Fibroblast of the aortic adventitia (primary cell): ENCODE measurements around the gene ROR1. TPM values are rescaled to one million over a fixed set of nuclear protein-coding genes. Genes with fewer than 3 reads are reported as not detected.

Experiments used
- DNase-seq: peaks from one replicate; pipeline ENCODE4 v3.0.0-alpha.2; 2010; ENCODE audit warnings: low read depth
- H3K4me3 ChIP-seq: 2 replicates; pipeline ENCODE4 v1.5.1; 2011; ENCODE audit warnings: low read depth, mild to moderate bottlenecking, control low read depth, low read length, moderate library complexity
- total RNA-seq: library from RNA; depleted of rRNA; stranded (reverse); fragments of >200 nt; gene quantifications from 2 replicates; pipeline ENCODE4 v1.2.3, GENCODE V29; 2012; ENCODE audit warnings: low replicate concordance
- TF ChIP-seq, protein P1 (sequence below): IDR thresholded peaks from 2 replicates; pipeline ENCODE4 v1.5.1; 2011; ENCODE audit warnings: mild to moderate bottlenecking, low read length, control low read depth, inconsistent platforms; ENCODE audit not compliant: insufficient read depth

The ROR1 gene
- total RNA-seq, 1 donor: 18.8 TPM

DNA sequence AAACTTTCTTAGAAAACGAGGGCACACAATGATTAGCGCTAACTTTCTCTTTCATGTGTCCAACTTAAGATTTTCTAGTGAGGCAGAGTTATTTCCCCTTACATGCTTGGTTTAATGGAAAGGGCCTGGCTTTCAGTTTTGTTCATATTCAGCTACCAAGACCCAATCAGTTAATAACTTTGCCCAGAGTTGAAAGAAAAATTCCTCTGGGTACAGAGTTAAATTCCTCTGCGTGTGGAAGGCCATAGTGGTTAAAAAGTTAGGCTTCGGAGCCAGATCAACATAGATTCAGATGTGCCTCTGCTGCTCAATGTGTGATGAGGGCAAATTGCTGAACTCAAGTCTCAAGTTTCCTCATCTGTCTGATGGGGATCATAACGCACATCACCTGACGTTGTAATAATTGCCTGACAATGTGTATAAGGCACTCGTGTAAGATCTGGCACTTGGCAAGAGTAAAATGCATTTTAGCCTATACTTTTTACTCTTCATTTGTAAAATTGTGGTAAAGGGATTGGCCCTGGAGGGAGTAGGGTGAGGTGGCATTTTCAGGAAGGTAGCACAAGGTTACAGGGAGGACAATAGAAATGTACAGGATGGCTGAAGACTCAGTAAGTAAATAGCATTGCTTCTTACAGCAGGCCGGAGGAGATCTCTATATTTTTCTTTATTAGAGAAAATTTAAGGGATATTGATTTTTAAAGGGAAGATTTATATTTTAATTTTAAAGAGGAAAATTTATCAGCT, 103.4 kb downstream of the ROR1 start:
- TF ChIP-seq, protein P1, sequence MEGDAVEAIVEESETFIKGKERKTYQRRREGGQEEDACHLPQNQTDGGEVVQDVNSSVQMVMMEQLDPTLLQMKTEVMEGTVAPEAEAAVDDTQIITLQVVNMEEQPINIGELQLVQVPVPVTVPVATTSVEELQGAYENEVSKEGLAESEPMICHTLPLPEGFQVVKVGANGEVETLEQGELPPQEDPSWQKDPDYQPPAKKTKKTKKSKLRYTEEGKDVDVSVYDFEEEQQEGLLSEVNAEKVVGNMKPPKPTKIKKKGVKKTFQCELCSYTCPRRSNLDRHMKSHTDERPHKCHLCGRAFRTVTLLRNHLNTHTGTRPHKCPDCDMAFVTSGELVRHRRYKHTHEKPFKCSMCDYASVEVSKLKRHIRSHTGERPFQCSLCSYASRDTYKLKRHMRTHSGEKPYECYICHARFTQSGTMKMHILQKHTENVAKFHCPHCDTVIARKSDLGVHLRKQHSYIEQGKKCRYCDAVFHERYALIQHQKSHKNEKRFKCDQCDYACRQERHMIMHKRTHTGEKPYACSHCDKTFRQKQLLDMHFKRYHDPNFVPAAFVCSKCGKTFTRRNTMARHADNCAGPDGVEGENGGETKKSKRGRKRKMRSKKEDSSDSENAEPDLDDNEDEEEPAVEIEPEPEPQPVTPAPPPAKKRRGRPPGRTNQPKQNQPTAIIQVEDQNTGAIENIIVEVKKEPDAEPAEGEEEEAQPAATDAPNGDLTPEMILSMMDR: no peak
- no peak for DNase-seq
- H3K4me3 ChIP-seq: no peak overlapping the region

DNA sequence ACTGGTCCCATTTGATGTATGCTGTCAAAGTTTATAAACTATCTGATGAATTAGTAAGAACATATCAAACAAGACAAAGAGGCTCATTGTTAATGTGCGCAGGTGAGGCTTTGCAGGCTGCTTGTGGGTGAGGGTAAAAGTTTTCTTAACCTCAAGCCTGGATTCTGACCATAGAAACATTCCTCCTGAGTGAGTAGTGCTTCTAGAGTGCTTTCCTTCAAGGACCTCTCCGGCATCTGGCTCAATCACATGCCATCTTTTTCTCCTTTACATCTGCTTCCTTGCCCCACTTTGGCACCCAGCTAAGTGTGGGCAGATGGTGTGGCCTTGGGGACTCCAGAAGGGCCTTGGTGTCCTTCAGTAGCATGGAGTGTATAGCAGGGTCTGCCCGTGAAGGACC, 104.0 kb downstream of the ROR1 start:
- DNase-seq: peak; percentile 66
- TF ChIP-seq, protein P1: no peak
- H3K4me3 ChIP-seq: no peak overlapping the region

DNA sequence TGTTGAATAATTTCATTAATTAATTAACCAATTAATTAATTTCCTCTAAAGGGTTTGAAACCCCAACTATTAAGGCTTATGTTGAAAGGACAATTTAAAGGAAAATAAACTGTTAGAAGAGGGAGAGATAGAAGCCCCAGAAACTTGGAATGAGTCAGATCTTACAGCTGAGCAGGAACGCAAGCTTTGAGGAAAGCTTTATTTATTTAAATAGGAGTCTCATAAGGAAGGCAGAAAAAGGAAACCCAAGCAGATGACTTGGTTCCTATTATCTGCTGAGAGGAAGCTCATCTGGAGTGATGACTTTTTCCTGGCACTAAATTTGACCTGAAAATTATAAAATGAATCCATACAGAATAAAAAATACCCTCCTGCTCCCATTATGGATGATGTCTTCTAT, 105.1 kb downstream of the ROR1 start:
- TF ChIP-seq, protein P1: no peak
- H3K4me3 ChIP-seq: no peak overlapping the region
- peak; percentile 55 for DNase-seq

DNA sequence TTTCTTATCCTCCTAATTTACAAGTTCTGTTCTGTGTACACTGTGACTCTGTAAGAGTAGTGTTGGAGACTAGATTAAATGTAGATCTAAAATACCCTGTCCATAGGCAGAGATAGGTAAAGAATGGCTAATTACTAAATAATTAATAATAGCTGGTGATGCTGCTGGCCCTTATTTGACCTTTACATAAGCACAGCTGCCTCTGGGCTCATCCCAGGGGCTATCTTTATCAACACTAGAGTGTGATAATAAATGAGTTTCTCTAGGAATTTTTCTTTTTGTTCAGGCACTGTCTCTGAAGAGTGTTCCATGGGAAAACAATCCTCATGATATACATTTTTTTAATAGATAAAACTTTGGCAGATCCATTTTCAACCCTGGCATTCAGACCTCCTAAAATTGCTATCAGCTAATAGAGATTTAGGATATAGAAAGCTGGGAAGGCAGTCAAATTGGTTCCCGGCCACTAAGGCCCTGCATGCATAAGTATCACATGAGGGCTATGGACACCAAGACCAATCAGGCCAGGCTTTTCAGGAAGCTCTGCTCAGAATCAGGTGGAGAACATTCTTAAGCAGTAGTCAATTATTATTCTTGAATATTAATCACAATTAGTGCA, 107.2 kb downstream of the ROR1 start:
- H3K4me3 ChIP-seq: no peak overlapping the region
- TF ChIP-seq, protein P1: no peak
- DNase-seq: no peak

DNA sequence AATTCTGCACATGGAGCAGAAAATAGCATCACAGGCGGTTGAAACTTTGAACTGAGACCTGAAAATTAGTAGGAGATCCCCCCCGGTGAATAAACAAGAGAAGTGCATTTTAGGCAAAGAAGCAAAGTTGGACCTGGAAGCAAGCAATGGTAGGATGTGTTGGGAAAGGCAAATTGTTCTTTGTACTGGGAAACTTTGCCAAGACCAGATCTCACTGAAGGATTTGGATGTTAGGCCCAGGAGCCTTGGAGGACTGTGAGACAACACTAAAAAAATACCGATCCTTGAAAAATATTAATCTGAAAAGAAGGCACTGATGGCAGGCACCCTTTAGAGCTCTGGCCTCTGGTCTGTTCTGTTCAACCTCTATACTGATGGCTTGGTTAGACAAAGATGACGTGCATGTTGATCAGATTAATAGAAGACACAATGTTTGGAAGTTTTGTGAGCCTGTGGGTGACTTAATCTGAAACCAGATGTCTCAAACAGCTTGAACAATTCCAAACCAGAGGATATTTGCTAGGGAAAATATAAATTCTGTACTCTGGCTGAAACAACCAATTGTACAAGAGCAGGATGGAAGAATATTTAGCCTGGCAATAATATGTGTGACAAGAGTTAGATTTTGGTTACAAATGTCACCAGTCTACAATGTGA, 108.4 kb downstream of the ROR1 start:
- TF ChIP-seq, protein P1: no peak
- DNase-seq: no peak
- H3K4me3 ChIP-seq: no peak overlapping the region

DNA sequence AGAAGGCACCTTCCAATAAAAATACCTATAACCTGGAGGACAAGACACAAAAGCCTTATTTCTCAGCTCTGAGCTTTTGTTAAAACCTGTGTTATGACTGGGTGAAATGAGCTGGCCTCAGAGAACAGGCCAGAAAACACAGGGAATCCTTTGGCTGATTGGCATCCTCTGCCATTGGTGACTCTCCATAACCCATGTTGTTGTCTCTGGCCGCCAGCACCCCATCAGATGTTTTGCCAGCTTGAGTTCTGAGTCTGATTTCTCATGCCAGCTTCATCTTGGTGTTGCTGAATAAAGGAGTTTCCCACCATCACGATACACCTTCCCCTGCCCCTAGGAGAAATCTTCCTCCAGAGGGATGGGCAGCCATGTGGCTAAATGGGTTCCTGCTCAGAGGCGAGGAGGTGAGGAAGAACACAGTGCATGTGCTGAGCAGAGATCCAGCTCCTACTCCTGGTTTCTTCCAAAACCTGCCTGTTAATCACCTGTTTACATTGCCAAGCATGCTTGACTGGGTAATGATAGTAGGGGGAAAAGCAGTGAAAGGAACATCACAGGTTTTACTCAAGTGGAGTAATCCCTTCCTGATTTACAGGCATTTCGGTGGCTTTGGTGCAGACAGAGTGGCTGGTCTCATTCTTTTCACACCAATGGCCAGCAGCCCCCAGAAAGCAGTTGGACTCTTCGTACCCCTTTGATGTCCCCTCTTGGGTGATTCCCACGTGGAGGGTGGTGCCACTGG, 109.8 kb downstream of the ROR1 start:
- no peak overlapping the region for H3K4me3 ChIP-seq
- no peak for DNase-seq
- TF ChIP-seq, protein P1: no peak
